Osteoblast (primary cell): Measurements from ENCODE around the gene SLC6A20. TPM values are rescaled to one million over a fixed set of nuclear protein-coding genes. Genes with fewer than 3 reads are reported as not detected.

Experiments used
- DNase-seq: peaks from one replicate; pipeline ENCODE4 v3.0.0; 2011; ENCODE audit warnings: low spot score, mixed read lengths; ENCODE audit not compliant: insufficient read length; ENCODE audit errors: missing footprints
- H2AFZ ChIP-seq: 2 replicates; pipeline ENCODE4 v1.6.0; 2011; ENCODE audit warnings: mild to moderate bottlenecking, low read length
- H3K27ac ChIP-seq: 2 replicates; pipeline ENCODE4 v1.5.1; 2011; ENCODE audit warnings: mild to moderate bottlenecking, low read depth, low read length, moderate library complexity
- H3K27me3 ChIP-seq: 2 replicates; pipeline ENCODE4 v1.6.0; 2012; ENCODE audit warnings: mild to moderate bottlenecking, control low read depth, inconsistent platforms, low read length, moderate library complexity; ENCODE audit not compliant: insufficient read depth
- H3K36me3 ChIP-seq: 2 replicates; pipeline ENCODE4 v1.5.1; 2011; ENCODE audit warnings: mild to moderate bottlenecking, low read length, control low read depth, moderate library complexity; ENCODE audit not compliant: insufficient read depth
- H3K4me1 ChIP-seq: 2 replicates; pipeline ENCODE4 v1.5.1; 2011; ENCODE audit warnings: mild to moderate bottlenecking, low read length, control low read depth, moderate library complexity; ENCODE audit not compliant: insufficient read depth
- H3K4me2 ChIP-seq: 2 replicates; pipeline ENCODE4 v1.6.0; 2011; ENCODE audit warnings: mild to moderate bottlenecking, low read length; ENCODE audit not compliant: insufficient read depth
- H3K4me3 ChIP-seq: fragments of 200-600 bp; sonication (generic); 3 replicates; pipeline ENCODE4 v1.5.1; 2012; ENCODE audit warnings: mild to moderate bottlenecking, low read length, inconsistent platforms; ENCODE audit not compliant: insufficient read depth
- H3K79me2 ChIP-seq: 2 replicates; pipeline ENCODE4 v1.6.0; 2012; ENCODE audit warnings: mild to moderate bottlenecking, low read length, control low read depth, inconsistent platforms; ENCODE audit not compliant: insufficient read depth
- H3K9me3 ChIP-seq: 2 replicates; pipeline ENCODE4 v1.5.1; 2011; ENCODE audit warnings: low read depth, low read length, control low read depth
- H4K20me1 ChIP-seq: 2 replicates; pipeline ENCODE4 v1.6.0; 2012; ENCODE audit warnings: mild to moderate bottlenecking, low read length, control low read depth; ENCODE audit not compliant: insufficient read depth
- total RNA-seq: library from RNA; depleted of rRNA; stranded (reverse); fragments of >200 nt; gene quantifications from 2 replicates; pipeline ENCODE4 v1.2.3, GENCODE V29; 2012
- TF ChIP-seq, protein P1 (sequence below): IDR thresholded peaks from 2 replicates; pipeline ENCODE4 v1.5.1; 2011; ENCODE audit warnings: mild to moderate bottlenecking, low read depth, low read length, moderate library complexity; ENCODE audit errors: extremely low read depth

The SLC6A20 gene
- total RNA-seq, 1 donor = not detected

GRCh38 chr3:45774581-45775521 lies 21.5 kb downstream of the SLC6A20 start:
- no peaks in the 10 kb centered on the region for H3K36me3 ChIP-seq
- no peak overlapping the region for H3K4me2 ChIP-seq
- H3K4me1 ChIP-seq = no peaks in the 10 kb centered on the region
- TF ChIP-seq, protein P1, sequence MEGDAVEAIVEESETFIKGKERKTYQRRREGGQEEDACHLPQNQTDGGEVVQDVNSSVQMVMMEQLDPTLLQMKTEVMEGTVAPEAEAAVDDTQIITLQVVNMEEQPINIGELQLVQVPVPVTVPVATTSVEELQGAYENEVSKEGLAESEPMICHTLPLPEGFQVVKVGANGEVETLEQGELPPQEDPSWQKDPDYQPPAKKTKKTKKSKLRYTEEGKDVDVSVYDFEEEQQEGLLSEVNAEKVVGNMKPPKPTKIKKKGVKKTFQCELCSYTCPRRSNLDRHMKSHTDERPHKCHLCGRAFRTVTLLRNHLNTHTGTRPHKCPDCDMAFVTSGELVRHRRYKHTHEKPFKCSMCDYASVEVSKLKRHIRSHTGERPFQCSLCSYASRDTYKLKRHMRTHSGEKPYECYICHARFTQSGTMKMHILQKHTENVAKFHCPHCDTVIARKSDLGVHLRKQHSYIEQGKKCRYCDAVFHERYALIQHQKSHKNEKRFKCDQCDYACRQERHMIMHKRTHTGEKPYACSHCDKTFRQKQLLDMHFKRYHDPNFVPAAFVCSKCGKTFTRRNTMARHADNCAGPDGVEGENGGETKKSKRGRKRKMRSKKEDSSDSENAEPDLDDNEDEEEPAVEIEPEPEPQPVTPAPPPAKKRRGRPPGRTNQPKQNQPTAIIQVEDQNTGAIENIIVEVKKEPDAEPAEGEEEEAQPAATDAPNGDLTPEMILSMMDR = no peak
- H3K79me2 ChIP-seq = no peaks in the 10 kb centered on the region
- DNase-seq = no peak
- H3K27ac ChIP-seq = no peak overlapping the region
- no peak overlapping the region for H2AFZ ChIP-seq
- H3K4me3 ChIP-seq = no peak overlapping the region
- peaks cover 48% of the 10 kb centered on the region for H3K27me3 ChIP-seq
- no peaks in the 10 kb centered on the region for H4K20me1 ChIP-seq
- H3K9me3 ChIP-seq = no peaks in the 10 kb centered on the region

DNA sequence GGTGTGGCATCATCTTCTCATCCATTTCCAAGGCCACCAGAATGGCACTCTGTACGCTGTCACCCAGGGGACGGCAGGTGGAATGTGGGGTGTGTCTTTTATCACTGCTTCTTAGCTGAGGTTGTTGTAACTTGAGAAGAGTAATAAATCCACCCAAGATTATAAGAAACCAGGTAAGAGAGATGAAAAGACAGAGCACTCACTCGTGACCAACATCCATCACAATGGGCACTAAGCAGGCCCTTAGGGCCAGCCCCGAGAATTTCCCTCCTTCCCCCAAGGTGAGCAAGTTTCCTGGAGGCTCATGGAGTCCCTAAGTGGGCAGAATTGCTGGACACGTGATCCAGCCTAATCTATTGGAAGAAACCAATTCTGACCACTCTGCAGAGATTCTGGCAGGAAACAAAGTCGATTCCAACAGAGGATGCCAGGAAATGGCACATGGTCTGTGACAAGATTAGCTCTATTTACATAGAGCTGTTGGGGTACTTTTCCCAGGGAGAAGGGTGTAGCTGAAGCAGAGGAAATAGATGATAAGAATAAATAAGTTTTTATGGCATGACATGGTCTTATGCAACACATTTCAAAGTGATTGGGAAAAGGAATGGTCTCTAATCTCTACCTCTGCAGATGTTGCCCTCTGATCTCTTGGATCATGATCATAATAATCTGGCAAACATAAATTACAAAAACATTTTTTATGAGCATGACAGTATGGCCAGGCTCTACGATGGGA lies 22.5 kb downstream of the SLC6A20 start:
- no peak overlapping the region for H3K4me3 ChIP-seq
- H3K36me3 ChIP-seq = no peaks in the 10 kb centered on the region
- peaks cover 44% of the 10 kb centered on the region for H3K27me3 ChIP-seq
- no peak overlapping the region for H2AFZ ChIP-seq
- no peak for DNase-seq
- H4K20me1 ChIP-seq = no peaks in the 10 kb centered on the region
- no peak overlapping the region for H3K27ac ChIP-seq
- H3K4me1 ChIP-seq = no peaks in the 10 kb centered on the region
- H3K4me2 ChIP-seq = no peak overlapping the region
- no peaks in the 10 kb centered on the region for H3K9me3 ChIP-seq
- no peaks in the 10 kb centered on the region for H3K79me2 ChIP-seq
- TF ChIP-seq, protein P1 = no peak

GRCh38 chr3:45773072-45773471 lies 23.3 kb downstream of the SLC6A20 start:
- Histone ChIP-seq H3K4me2 (no peak overlapping the region), H3K36me3 (no peaks in the 10 kb centered on the region), H3K9me3 (no peaks in the 10 kb centered on the region), H3K27me3 (peaks cover 47% of the 10 kb centered on the region), H4K20me1 (no peaks in the 10 kb centered on the region), H3K27ac (no peak overlapping the region), H2AFZ (no peak overlapping the region), H3K79me2 (no peaks in the 10 kb centered on the region), H3K4me1 (no peaks in the 10 kb centered on the region), H3K4me3 (no peak overlapping the region)
- no peak for DNase-seq
- TF ChIP-seq, protein P1 = no peak
